Measurements from ENCODE around the gene SOX18. TPM values are rescaled to one million over a fixed set of nuclear protein-coding genes. Genes with fewer than 3 reads are reported as not detected.

The SOX18 gene
- total and polyA plus RNA-seq, 2 of the 13 experiments (the other 11 are each of a cell fraction or from before 2014, with no cell fraction given) = 1.6 to 1.9 TPM

- TF ChIP-seq, protein P1, sequence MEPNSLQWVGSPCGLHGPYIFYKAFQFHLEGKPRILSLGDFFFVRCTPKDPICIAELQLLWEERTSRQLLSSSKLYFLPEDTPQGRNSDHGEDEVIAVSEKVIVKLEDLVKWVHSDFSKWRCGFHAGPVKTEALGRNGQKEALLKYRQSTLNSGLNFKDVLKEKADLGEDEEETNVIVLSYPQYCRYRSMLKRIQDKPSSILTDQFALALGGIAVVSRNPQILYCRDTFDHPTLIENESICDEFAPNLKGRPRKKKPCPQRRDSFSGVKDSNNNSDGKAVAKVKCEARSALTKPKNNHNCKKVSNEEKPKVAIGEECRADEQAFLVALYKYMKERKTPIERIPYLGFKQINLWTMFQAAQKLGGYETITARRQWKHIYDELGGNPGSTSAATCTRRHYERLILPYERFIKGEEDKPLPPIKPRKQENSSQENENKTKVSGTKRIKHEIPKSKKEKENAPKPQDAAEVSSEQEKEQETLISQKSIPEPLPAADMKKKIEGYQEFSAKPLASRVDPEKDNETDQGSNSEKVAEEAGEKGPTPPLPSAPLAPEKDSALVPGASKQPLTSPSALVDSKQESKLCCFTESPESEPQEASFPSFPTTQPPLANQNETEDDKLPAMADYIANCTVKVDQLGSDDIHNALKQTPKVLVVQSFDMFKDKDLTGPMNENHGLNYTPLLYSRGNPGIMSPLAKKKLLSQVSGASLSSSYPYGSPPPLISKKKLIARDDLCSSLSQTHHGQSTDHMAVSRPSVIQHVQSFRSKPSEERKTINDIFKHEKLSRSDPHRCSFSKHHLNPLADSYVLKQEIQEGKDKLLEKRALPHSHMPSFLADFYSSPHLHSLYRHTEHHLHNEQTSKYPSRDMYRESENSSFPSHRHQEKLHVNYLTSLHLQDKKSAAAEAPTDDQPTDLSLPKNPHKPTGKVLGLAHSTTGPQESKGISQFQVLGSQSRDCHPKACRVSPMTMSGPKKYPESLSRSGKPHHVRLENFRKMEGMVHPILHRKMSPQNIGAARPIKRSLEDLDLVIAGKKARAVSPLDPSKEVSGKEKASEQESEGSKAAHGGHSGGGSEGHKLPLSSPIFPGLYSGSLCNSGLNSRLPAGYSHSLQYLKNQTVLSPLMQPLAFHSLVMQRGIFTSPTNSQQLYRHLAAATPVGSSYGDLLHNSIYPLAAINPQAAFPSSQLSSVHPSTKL (CRISPR knock-in tag; IDR thresholded peaks at IDR 0.05) = peak; percentile 47; the same call in 1 of the 2 replicates
- TF ChIP-seq ZNF232 (CRISPR knock-in tag; IDR thresholded peaks at IDR 0.05; ENCODE audit: borderline replicate concordance) (peak; percentile 86), RFXANK (CRISPR knock-in tag; IDR thresholded peaks at IDR 0.05) (0 out of 2 replicates have a peak, but pooled peaks have one; percentile 69), ZIK1 (CRISPR knock-in tag; IDR thresholded peaks at IDR 0.05; ENCODE audit: borderline replicate concordance, low read depth) (peak; percentile 76), AKAP8 (CRISPR knock-in tag; IDR thresholded peaks at IDR 0.05) (no peak; the same call in none of the 2 replicates), SIX4 (CRISPR knock-in tag; IDR thresholded peaks at IDR 0.05) (no peak; the same call in 1 of the 2 replicates), KLF11 (CRISPR knock-in tag; IDR thresholded peaks at IDR 0.05) (peak; percentile 84; the same call in 1 of the 2 replicates), ZNF607 (CRISPR knock-in tag; IDR thresholded peaks at IDR 0.05; ENCODE audit: borderline replicate concordance) (peak; percentile 62; the same call in 1 of the 2 replicates), MXD4 (CRISPR knock-in tag; IDR thresholded peaks at IDR 0.05) (peak; percentile 82; the same call in 1 of the 2 replicates), ZMAT3 (CRISPR knock-in tag; conservative IDR thresholded peaks at IDR 0.05) (peak; percentile 86), ZMYM4 (CRISPR knock-in tag; IDR thresholded peaks at IDR 0.05) (peak; percentile 44; the same call in 1 of the 2 replicates), IRF2 (CRISPR knock-in tag; IDR thresholded peaks at IDR 0.05) (peak; percentile 84; the same call in 1 of the 2 replicates), ZNF576 (CRISPR knock-in tag; IDR thresholded peaks at IDR 0.05) (no peak), E2F5 (CRISPR knock-in tag; conservative IDR thresholded peaks at IDR 0.05) (no peak), HOMEZ (CRISPR knock-in tag; IDR thresholded peaks at IDR 0.05; ENCODE audit: low read depth) (no peak), SNRNP70 (IDR thresholded peaks at IDR 0.05; ENCODE audit: low read depth, low read length) (no peak)
- TF ChIP-seq, protein P2, sequence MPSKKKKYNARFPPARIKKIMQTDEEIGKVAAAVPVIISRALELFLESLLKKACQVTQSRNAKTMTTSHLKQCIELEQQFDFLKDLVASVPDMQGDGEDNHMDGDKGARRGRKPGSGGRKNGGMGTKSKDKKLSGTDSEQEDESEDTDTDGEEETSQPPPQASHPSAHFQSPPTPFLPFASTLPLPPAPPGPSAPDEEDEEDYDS (CRISPR knock-in tag; IDR thresholded peaks at IDR 0.05) = no peak; the same call in none of the 2 replicates
- TF ChIP-seq, protein P3, sequence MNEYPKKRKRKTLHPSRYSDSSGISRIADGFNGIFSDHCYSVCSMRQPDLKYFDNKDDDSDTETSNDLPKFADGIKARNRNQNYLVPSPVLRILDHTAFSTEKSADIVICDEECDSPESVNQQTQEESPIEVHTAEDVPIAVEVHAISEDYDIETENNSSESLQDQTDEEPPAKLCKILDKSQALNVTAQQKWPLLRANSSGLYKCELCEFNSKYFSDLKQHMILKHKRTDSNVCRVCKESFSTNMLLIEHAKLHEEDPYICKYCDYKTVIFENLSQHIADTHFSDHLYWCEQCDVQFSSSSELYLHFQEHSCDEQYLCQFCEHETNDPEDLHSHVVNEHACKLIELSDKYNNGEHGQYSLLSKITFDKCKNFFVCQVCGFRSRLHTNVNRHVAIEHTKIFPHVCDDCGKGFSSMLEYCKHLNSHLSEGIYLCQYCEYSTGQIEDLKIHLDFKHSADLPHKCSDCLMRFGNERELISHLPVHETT (CRISPR knock-in tag; conservative IDR thresholded peaks at IDR 0.05) = peak; percentile 26
These were observed 1.0 kb upstream of the SOX18 start (continued) for GRCh38 chr20:64050261-64051032.

Data from HepG2 (cell line).